ENCODE data around the gene AGXT. TPM values are rescaled to one million over a fixed set of nuclear protein-coding genes. Genes with fewer than 3 reads are reported as not detected.

The AGXT gene
- total RNA-seq, 1 experiment from 2014 or later, result not detected

DNA sequence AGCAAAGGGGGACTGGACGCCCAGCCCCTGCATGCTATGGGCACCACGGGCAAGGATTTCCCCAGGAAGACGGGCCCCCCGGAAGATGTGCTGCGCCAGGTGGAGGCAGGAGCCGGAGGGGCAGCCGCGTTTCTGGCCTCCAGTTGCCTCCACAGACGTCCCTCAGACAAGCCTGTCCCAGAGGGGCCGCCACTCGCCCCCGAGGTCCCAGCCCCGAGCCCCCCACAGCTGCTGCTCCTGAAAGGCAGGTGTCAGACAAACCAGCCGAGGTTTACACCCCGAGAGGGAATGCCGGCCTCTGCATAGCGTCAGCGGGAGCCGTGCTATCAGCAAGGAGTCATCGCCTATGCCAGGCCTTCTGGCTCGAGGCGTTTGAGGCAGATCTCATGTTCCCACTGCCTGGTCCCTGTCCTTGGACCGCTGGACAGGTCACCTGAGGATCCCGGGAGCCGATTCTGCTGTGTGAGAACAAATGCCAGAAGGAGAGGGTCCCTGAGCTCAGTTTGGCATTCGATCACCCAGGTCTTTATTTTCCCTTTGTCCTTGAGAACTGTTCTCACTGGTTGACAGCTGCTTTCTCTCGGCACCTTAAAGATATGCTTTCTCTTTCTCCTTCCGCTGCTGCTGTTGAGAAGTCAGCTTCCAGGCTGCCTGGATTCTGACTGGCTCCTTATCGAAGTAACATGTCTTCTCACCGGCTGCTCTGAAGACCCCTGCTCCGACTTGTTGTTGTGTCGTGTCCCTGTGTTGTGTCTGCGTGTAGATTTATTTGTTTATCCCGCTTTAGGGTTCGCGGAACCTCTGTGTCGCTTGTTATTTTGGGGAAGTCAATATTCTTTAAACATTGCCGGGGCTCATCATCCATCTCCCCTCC, 58.1 kb downstream of the AGXT start:
- DNase-seq (ENCODE audit: low read depth), result no peak

DNA sequence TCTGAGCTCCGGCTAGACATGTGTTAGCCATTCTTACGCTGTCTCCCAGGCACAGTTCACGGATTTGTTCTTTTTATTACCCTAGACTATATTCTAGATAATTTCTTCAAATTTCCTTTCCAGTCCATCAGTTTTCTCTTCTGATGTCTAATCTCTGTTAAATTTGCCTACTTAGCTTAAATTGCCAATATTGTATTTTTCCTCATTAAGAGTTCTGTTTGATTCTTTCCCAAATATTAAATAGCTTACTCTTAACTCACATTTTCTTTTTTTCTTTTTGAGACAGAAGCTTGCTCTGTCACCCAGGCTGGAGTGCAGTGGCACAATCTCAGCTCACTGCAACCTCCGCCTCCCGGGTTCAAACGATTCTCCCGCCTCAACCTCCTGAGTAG, 58.8 kb downstream of the AGXT start:
- no peak for DNase-seq (ENCODE audit: low read depth)

DNA sequence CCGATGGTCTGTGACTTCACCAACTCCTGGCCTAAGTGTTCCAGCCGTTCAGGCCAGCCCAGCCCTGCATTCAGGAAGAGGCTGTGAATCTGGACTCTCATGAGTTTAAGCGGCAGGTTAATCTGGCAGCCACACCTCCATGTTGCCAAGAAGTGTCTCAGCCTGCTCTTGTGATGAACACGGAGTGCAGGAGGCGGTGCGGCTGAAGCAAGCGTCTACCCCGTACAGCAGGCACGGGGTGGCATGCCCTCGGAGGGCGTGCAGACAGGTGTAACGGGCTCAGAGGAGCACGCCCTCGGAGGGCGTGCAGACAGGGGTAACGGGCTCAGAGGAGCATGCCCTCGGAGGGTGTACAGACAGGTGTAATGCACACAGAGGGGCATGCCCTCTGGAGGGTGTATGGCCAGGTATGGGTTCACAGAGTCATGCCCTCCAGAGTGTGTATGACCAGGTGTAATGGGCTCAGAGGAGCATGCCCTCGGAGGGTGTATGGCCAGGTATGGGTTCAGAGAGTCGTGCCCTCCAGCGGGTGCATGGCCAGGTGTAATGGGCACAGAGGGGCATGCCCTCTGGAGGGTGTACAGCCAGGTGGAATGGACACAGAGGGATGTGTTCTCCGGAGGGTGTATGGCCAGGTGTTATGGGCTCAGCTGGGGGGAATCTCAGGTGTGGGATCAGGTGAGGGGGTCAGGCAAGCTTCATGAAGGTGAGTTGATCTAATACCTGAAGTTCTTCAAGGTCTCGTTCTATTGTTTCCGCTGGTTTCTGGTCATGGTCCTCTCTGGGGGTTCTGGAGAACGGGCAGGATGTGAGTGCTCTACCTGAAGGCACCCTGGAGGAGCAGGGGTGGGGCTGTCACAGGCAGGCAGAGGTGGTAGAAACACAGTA, 60.1 kb downstream of the AGXT start:
- no peak for DNase-seq (ENCODE audit: low read depth)

DNA sequence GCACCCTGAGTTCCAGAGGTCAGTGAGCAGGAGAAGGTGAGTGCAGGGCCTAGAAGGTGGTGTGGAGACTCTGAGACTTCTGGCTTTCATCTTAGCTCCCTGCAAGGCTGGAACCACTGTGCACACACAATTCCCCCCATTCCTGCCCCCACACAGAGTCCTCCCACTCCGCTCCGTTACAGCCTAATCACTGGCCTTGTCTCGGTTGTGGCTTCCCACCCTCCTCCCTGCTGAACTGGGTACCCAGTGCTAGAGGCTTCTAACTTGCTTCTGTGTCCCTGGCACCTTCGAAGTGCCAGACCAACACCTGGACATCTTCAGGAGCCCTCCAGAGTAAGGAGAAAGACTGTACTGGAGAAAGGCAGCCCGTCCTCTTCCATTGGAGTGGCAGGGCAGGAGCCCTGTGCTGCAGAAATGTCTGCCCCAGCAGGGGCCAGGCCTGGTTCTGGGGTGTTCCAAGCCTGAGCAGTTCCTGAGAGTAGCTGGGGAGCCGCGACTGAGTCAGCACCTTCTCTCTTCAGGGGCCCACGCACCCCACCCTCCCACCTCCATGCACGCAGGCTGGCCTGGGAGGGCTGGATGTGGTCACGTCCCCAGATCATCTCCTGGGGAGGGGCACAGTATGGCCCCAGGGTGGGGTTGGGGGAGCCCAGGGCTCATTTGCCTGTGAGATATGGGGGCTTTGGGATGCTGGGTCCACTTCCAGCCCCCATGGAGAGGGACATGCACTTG, 60.9 kb downstream of the AGXT start:
- DNase-seq (ENCODE audit: low read depth), result no peak

Other genes starting within 250 kb of the AGXT start
- gene GPR35, start 243.3 kb upstream of the AGXT start, total RNA-seq (2014; rRNA removed; shearing (Covaris generic)), result 0.17 TPM in 1 of 2 replicates, not detected in the other
- not detected in 2 replicates for gene AQP12B, start 185.9 kb upstream of the AGXT start, total RNA-seq (2014; rRNA removed; shearing (Covaris generic))
- gene AQP12A, start 177.0 kb upstream of the AGXT start, total RNA-seq (2014; rRNA removed; shearing (Covaris generic)), result not detected in 2 replicates
- not detected in 2 replicates for gene KIF1A, start 48.6 kb upstream of the AGXT start, total RNA-seq (2014; rRNA removed; shearing (Covaris generic))
- not detected in 2 replicates for gene MAB21L4, start 27.3 kb downstream of the AGXT start, total RNA-seq (2014; rRNA removed; shearing (Covaris generic))
- gene CROCC2, start 37.5 kb downstream of the AGXT start, total RNA-seq (2014; rRNA removed; shearing (Covaris generic)), result not detected in 2 replicates
- 1.3 and 2.2 TPM in 2 replicates for gene SNED1, start 129.8 kb downstream of the AGXT start, total RNA-seq (2014; rRNA removed; shearing (Covaris generic))
- gene MTERF4, start 233.5 kb downstream of the AGXT start, total RNA-seq (2014; rRNA removed; shearing (Covaris generic)), result 9.0 and 12.3 TPM in 2 replicates